ENCODE results near the gene RTF2. TPM values are rescaled to one million over a fixed set of nuclear protein-coding genes. Genes with fewer than 3 reads are reported as not detected.
A peak's percentile ranks its signal among the peaks of the same experiment; 100 is the strongest.

The RTF2 gene
- total and polyA plus RNA-seq, 7 donors = 47.6 to 84.6 (median 62.4) TPM

GRCh38 chr20:56426926-56427325 lies 41.5 kb upstream of the RTF2 start:
- TF ChIP-seq CTCF (IDR thresholded peaks at IDR 0.05) (no peak), EP300 (IDR thresholded peaks at IDR 0.05) (no peak), POLR2A (IDR thresholded peaks at IDR 0.05) (no peak)
- peaks cover 0 to 8% (median 0%) of the 10 kb centered on the region in 4 donors for H3K4me1 ChIP-seq
- H3K4me3 ChIP-seq = no peak overlapping the region
- H3K27ac ChIP-seq = no peak overlapping the region
- DNase-seq = no peak
- no peaks in the 10 kb centered on the region for H3K9me3 ChIP-seq
- intact Hi-C loops (cut with DNase I) = no loop called here
- H3K27me3 ChIP-seq = no peaks in the 10 kb centered on the region
- no peaks in the 10 kb centered on the region for H3K36me3 ChIP-seq

- intact Hi-C loops (cut with DNase I) = no loop called here
- Histone ChIP-seq H3K27ac (no peak overlapping the region), H3K4me3 (no peak overlapping the region), H3K36me3 (no peaks in the 10 kb centered on the region), H3K4me1 (peaks cover 0 to 8% (median 0%) of the 10 kb centered on the region in 4 donors), H3K9me3 (no peaks in the 10 kb centered on the region), H3K27me3 (no peaks in the 10 kb centered on the region)
- TF ChIP-seq EP300 (IDR thresholded peaks at IDR 0.05) = no peak
- TF ChIP-seq CTCF (IDR thresholded peaks at IDR 0.05) = no peak
- TF ChIP-seq POLR2A (IDR thresholded peaks at IDR 0.05) = no peak
- TF ChIP-seq POLR2AphosphoS5 (IDR thresholded peaks at IDR 0.05) = no peak
- WGBS, 2 donors = 83 to 86% methylated on average over 4 of the region's 4 CpGs
- DNase-seq = no peak
Observed at GRCh38 chr20:56427797-56428196, 40.6 kb upstream of the RTF2 start.

- Histone ChIP-seq H3K4me3 (no peak overlapping the region), H3K36me3 (no peaks in the 10 kb centered on the region), H3K4me1 (peaks cover 0 to 11% (median 0%) of the 10 kb centered on the region in 4 donors), H3K9me3 (no peaks in the 10 kb centered on the region), H3K27me3 (no peaks in the 10 kb centered on the region), H3K27ac (no peak overlapping the region)
- TF ChIP-seq CTCF (IDR thresholded peaks at IDR 0.05) = no peak
- WGBS, 2 donors = 87 to 88% methylated on average over 5 of the region's 5 CpGs
- DNase-seq = no peak
- intact Hi-C loops (cut with DNase I) = no loop called here
Observed at GRCh38 chr20:56428410-56428809, 40.0 kb upstream of the RTF2 start.

- TF ChIP-seq EP300 (IDR thresholded peaks at IDR 0.05) = no peak
- no peak for TF ChIP-seq POLR2AphosphoS5 (IDR thresholded peaks at IDR 0.05)
- TF ChIP-seq CTCF (IDR thresholded peaks at IDR 0.05) = no peak
- no peak for TF ChIP-seq POLR2A (IDR thresholded peaks at IDR 0.05)
- no peak overlapping the region for H3K4me3 ChIP-seq
- H3K4me1 ChIP-seq = peaks cover 0 to 15% (median 0%) of the 10 kb centered on the region in 4 donors
- H3K27ac ChIP-seq = peak overlapping the region in 1 of 4 donors; percentile 43
- H3K27me3 ChIP-seq = no peaks in the 10 kb centered on the region
- no peak for DNase-seq
- 77 to 79% methylated on average over 8 of the region's 8 CpGs for WGBS, 2 donors
- intact Hi-C loops (cut with DNase I) = no loop called here
- H3K9me3 ChIP-seq = no peaks in the 10 kb centered on the region
- H3K36me3 ChIP-seq = no peaks in the 10 kb centered on the region
Observed at GRCh38 chr20:56428881-56429280, 39.5 kb upstream of the RTF2 start.

GRCh38 chr20:56429502-56429901 lies 38.9 kb upstream of the RTF2 start:
- Histone ChIP-seq H3K4me3 (no peak overlapping the region), H3K36me3 (no peaks in the 10 kb centered on the region), H3K27ac (peak overlapping the region in 1 of 4 donors; percentile 43), H3K27me3 (no peaks in the 10 kb centered on the region), H3K4me1 (peaks cover 0 to 19% (median 0%) of the 10 kb centered on the region in 4 donors), H3K9me3 (no peaks in the 10 kb centered on the region)
- no peak for TF ChIP-seq EP300 (IDR thresholded peaks at IDR 0.05)
- TF ChIP-seq CTCF (IDR thresholded peaks at IDR 0.05) = no peak
- TF ChIP-seq POLR2A (IDR thresholded peaks at IDR 0.05) = no peak
- no peak for TF ChIP-seq POLR2AphosphoS5 (IDR thresholded peaks at IDR 0.05)
- WGBS, 2 donors = 63 to 73% methylated on average over 6 of the region's 6 CpGs
- DNase-seq = no peak
- intact Hi-C loops (cut with DNase I) = no loop called here

All from sigmoid colon (tissue), 7 donors.